BLaER1 treated with 17β-estradiol and CSF1 and Interleukin-3, amounts not matched to agents 10 nM and 100 nM (cell line): ENCODE results near the gene DLL4.
A peak's percentile ranks its signal among the peaks of the same experiment; 100 is the strongest.

Source experiments
- H3K27ac ChIP-seq, 11 experiments: shearing (Covaris generic); formaldehyde crosslinking; 2 replicates each; pipeline ENCODE4 v1.8.1; 2022
- H3K27me3 ChIP-seq, 11 experiments: shearing (Covaris generic); formaldehyde crosslinking; 2 replicates each; pipeline ENCODE4 v1.8.1; 2022
- H3K36me3 ChIP-seq, 11 experiments: shearing (Covaris generic); formaldehyde crosslinking; 2 replicates each; pipeline ENCODE4 v1.8.1; 2022
- H3K4me1 ChIP-seq, 10 experiments: shearing (Covaris generic); formaldehyde crosslinking; 2 replicates each; pipeline ENCODE4 v1.8.1; 2022
- H3K4me2 ChIP-seq, 11 experiments: shearing (Covaris generic); formaldehyde crosslinking; 2 replicates each; pipeline ENCODE4 v1.8.1; 2022
- H3K4me3 ChIP-seq, 10 experiments: shearing (Covaris generic); formaldehyde crosslinking; 2 replicates each; pipeline ENCODE4 v1.8.1; 2022
- H3K9ac ChIP-seq, 11 experiments: shearing (Covaris generic); formaldehyde crosslinking; 2 replicates each; pipeline ENCODE4 v1.8.1; 2022
- H3K9me3 ChIP-seq, 11 experiments: shearing (Covaris generic); formaldehyde crosslinking; replicated peaks in 1 of 11; 2 replicates each; pipeline ENCODE4 v1.8.1; 2022
- H4K20me1 ChIP-seq, 11 experiments: shearing (Covaris generic); formaldehyde crosslinking; 2 replicates each; pipeline ENCODE4 v1.8.1; 2022
- Cebpa-rat ChIP-seq, 11 experiments: shearing (Covaris generic); IDR thresholded peaks; 2 replicates each; pipeline ENCODE4 v1.8.1; 2022

DLL4 gene

DNA sequence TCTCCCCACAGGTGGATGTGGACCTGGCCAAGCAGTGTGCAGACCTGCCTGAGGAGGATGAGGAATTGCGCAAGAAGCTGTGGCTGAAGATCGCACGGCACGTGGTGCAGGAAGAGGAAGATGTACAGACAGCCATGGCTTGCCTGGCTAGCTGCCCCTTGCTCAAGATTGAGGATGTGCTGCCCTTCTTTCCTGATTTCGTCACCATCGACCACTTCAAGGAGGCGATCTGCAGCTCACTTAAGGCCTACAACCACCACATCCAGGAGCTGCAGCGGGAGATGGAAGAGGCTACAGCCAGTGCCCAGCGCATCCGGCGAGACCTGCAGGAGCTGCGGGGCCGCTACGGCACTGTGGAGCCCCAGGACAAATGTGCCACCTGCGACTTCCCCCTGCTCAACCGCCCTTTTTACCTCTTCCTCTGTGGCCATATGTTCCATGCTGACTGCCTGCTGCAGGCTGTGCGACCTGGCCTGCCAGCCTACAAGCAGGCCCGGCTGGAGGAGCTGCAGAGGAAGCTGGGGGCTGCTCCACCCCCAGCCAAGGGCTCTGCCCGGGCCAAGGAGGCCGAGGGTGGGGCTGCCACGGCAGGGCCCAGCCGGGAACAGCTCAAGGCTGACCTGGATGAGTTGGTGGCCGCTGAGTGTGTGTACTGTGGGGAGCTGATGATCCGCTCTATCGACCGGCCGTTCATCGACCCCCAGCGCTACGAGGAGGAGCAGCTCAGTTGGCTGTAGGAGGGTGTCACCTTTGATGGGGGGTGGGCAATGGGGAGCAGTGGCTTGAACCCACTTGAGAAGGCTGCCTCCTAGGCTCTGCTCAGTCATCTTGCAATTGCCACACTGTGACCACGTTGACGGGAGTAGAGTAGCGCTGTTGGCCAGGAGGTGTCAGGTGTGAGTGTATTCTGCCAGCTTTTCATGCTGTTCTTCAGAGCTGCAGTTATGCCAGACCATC lies 26.3 kb upstream of the DLL4 start:
- peaks cover 47 to 72% (median 62%) of the 10 kb centered on the region in 11 experiments for H3K36me3 ChIP-seq
- no peaks in the 10 kb centered on the region for H3K9me3 ChIP-seq
- peaks cover 0 to 78% (median 12%) of the 10 kb centered on the region in 11 experiments; a peak in 14 of 22 replicates for H4K20me1 ChIP-seq
- H3K27ac ChIP-seq: peak overlapping the region in 10 of 11 experiments; percentile 64 to 98 (median 90); a peak in 21 of 22 replicates
- peak overlapping the region; percentile 94 to 99 (median 98) for H3K4me2 ChIP-seq
- peak overlapping the region; percentile 67 to 89 (median 80) for H3K9ac ChIP-seq
- peak overlapping the region; percentile 25 to 73 (median 57); a peak in 19 of 20 replicates for H3K4me3 ChIP-seq
- TF ChIP-seq Cebpa-rat (IDR thresholded peaks at IDR 0.05): peak; percentile 85 to 100 (median 99); a peak in 21 of 22 replicates
- peaks cover 85 to 99% (median 93%) of the 10 kb centered on the region in 10 experiments for H3K4me1 ChIP-seq
- H3K27me3 ChIP-seq: no peaks in the 10 kb centered on the region

DNA sequence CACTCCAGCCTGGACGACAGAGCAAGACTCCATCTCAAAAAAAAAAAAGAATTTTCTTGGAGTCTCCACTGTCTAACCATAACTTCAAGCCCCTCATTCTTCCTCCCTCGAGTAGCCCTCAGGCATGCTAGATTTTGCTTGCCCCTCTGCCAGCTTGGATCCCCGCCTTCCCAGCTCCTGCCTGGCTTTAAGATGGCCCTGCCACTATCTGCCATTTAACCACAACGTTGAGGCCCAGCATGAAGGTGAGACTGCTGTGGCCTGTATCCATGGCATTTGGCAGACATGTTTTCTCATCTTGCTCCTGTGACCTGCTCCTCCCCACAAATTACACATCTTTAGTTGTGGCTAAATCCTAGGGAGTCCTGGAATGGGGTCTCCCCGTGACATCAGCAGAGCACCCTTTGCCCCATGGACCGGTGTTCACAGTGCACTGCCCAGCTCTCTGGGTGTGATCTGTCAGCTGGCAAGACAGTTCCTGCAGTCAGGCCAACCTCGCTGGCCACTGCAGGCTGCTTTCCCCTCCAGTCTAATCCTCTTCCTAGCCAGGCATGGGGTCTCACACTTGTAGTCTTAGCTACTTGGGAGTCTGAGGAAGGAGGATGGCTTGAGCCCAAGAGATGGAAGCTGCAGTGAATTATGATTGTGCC lies 24.5 kb upstream of the DLL4 start:
- Histone ChIP-seq H3K4me1 (peaks cover 99 to 100% (median 100%) of the 10 kb centered on the region in 10 experiments), H3K36me3 (peaks cover 29 to 54% (median 44%) of the 10 kb centered on the region in 11 experiments), H3K27ac (peak overlapping the region in 9 of 11 experiments; percentile 33 to 98 (median 95); a peak in 17 of 22 replicates), H3K4me3 (peak overlapping the region in 6 of 10 experiments; percentile 17 to 73 (median 31); a peak in 8 of 20 replicates), H3K4me2 (peak overlapping the region; percentile 94 to 99 (median 98)), H3K9me3 (no peaks in the 10 kb centered on the region), H3K9ac (peak overlapping the region in 10 of 11 experiments; percentile 51 to 90 (median 86); a peak in 18 of 22 replicates), H3K27me3 (no peaks in the 10 kb centered on the region), H4K20me1 (peaks cover 0 to 60% (median 12%) of the 10 kb centered on the region in 11 experiments; a peak in 14 of 22 replicates)
- no peak for TF ChIP-seq Cebpa-rat (IDR thresholded peaks at IDR 0.05)

DNA sequence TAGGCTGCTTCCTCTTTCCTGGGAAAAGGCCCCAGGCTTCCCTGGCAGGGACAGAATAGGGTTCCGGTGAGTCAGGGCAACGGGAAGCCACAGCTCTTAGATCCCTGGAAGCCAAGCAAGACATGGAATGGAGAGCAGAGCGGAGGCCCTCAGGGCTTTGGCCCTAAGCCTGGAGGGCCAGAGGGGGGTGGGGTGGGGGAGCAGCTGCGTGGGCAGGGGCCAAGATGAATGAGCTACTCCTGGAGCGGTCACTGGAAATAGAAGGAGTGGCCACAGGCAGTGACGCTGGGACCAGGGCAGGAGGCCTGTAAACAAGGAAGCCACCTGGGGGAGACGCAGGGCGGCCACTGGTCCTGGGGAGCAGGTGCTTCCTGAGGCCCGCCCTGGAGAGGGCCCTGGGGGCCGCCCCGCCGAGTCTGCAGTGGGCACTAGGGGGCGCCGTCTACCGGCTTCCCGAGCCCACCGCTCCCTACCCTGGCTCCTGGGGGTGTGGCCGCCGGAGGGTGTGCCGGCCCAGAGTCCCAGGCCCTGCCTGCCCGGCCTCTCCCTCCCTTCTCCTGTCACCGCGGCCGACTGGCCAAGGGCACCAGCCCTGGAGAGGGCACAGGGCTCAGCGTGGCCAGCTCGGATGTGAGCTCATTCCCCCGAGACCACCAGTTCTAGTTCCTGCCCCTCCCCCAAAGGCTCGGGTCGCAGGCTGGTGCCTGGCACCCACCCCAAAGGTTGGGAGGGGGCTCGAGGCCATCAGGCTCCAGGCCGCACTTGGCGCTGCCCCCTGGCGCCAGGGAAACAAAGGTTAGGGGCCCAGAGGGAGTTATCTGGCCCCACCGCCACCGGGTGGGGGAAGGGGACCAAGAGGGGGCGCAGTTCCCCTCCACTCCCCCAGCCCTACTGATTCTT lies 22.8 kb upstream of the DLL4 start:
- Histone ChIP-seq H3K27ac (peak overlapping the region; percentile 86 to 98 (median 95)), H3K4me3 (peak overlapping the region; percentile 45 to 73 (median 60)), H3K36me3 (peaks cover 12 to 37% (median 27%) of the 10 kb centered on the region in 11 experiments), H3K9ac (peak overlapping the region; percentile 82 to 90 (median 85)), H3K4me1 (peaks cover 99 to 100% (median 100%) of the 10 kb centered on the region in 10 experiments), H3K9me3 (no peaks in the 10 kb centered on the region), H3K27me3 (no peaks in the 10 kb centered on the region), H4K20me1 (peaks cover 0 to 44% (median 12%) of the 10 kb centered on the region in 11 experiments; a peak in 13 of 22 replicates), H3K4me2 (peak overlapping the region; percentile 94 to 99 (median 98))
- TF ChIP-seq Cebpa-rat (IDR thresholded peaks at IDR 0.05): no peak

DNA sequence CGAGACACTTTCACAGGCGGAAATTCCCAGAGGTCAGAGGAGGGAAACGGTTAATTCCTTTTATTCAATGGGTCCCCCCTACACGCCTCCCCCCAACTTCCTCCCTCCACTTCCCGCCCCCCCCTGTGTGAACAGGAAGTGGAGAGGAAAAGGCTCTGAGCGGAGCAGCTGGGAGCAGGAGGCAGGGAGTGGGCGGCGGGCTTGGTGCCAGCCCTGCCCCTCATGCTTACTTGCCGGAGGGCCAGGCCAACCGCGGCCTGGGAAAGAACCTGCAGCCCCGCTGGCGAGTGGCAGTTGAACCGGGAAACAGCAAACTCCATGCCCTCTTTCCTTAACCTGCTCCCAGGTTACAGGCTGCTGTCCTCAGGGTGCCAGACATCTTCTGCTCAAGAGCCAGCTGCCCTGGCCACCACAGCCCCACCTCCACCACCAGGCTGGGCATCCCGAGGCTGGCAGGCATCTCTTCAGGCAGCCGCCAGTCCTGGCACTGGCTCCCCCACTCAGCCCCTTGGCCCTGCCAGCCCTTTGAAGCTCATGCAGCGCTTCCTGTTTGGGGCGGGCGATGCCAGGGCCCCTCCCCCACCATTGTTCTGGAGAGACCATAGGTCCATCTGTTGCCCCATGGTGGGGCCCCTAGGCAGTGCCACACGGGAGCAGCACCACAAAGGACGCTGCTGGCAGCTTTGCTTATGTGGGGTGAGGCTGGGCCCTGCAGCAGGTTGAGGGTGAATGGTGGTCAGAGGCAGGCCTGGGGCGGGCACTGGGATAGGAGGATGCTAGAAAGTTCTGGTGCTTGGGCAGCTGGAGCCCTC lies 21.9 kb upstream of the DLL4 start:
- no peaks in the 10 kb centered on the region for H3K9me3 ChIP-seq
- H3K9ac ChIP-seq: peak overlapping the region; percentile 82 to 90 (median 85)
- H4K20me1 ChIP-seq: peaks cover 0 to 43% (median 12%) of the 10 kb centered on the region in 11 experiments; a peak in 13 of 22 replicates
- peak overlapping the region; percentile 86 to 98 (median 95) for H3K27ac ChIP-seq
- H3K4me3 ChIP-seq: peak overlapping the region; percentile 45 to 73 (median 60)
- H3K4me2 ChIP-seq: peak overlapping the region; percentile 94 to 99 (median 98)
- peaks cover 9 to 29% (median 23%) of the 10 kb centered on the region in 11 experiments; a peak in 21 of 22 replicates for H3K36me3 ChIP-seq
- TF ChIP-seq Cebpa-rat (IDR thresholded peaks at IDR 0.05): no peak
- H3K4me1 ChIP-seq: peaks cover 95 to 100% (median 100%) of the 10 kb centered on the region in 10 experiments
- H3K27me3 ChIP-seq: no peaks in the 10 kb centered on the region

DNA sequence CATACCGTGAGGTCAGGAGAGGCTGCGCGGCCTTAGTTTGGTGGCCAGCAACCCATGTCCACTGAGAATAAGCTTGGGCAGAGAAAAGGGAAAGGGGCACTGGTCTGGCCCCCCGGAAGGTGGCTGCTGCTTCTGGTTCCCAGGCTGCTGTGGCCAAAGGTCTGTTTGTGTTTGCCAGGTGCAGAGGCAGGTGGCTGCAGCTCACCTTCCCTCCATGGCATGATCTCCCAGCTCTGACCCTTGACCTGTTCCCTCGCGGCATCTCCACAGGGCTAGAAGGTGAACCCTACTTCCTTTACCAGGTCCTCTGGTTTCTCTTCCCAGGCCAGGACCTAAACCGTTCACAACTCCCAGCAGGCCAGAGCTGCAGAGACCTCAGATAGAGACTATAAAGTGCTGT lies 21.0 kb upstream of the DLL4 start:
- Histone ChIP-seq H3K27ac (peak overlapping the region in 10 of 11 experiments; percentile 86 to 98 (median 95); a peak in 20 of 22 replicates), H3K27me3 (no peaks in the 10 kb centered on the region), H3K4me2 (peak overlapping the region; percentile 94 to 99 (median 98)), H4K20me1 (peaks cover 0 to 34% (median 12%) of the 10 kb centered on the region in 11 experiments; a peak in 13 of 22 replicates), H3K9me3 (no peaks in the 10 kb centered on the region), H3K4me1 (peaks cover 93 to 99% (median 98%) of the 10 kb centered on the region in 10 experiments), H3K36me3 (peaks cover 8 to 24% (median 16%) of the 10 kb centered on the region in 11 experiments; a peak in 21 of 22 replicates), H3K4me3 (peak overlapping the region in 6 of 10 experiments; percentile 51 to 73 (median 60); a peak in 10 of 20 replicates), H3K9ac (peak overlapping the region; percentile 82 to 90 (median 85); a peak in 18 of 22 replicates)
- no peak for TF ChIP-seq Cebpa-rat (IDR thresholded peaks at IDR 0.05)

DNA sequence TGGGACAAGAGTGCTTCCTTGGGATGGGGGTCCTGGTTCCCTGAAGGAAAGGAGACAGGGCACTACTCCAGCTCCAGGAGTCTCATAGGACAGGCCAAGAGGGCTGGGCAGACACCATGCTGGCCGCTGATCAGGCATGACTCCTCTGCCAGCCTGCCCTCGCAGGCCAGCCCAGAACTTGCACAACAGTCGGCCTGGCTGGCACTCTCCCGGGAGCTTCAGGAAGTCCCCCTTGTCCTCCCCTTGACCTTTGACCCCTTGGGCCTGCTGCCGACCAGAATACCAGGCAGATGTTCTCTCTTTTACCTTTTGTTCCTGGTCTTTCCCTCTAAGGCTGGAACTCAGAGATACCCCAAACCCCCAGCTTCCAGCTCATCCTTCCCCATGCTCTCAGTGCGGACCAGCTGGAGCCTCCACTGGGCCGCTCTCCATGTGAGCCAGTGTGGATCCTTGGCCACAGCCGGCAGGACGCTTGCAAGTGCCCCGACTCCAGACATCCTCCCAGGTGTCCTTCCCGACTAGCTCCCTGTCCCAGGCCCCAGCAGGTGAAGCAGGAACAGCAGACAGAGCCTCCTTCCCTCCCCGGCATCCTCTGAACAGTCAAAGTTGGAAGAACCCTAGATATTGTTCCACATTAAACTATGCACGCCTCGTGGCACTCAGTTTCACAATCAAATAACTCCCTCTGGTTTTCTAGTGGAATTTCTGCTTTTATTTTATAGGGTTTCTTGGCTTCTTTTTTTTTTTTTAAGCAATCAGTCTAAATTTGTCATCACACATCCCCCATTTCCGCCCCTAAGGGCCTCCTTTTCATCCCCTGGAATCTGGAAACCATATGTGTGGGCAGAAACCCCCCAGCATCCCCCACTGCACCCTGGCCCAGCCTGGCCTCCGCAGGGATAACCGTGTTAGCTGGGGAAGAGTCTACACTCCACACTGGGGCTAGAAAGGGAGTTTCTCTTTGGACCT lies 19.2 kb upstream of the DLL4 start:
- H3K4me2 ChIP-seq: peak overlapping the region; percentile 94 to 99 (median 98)
- H3K36me3 ChIP-seq: peaks cover 0 to 7% (median 1%) of the 10 kb centered on the region in 11 experiments; a peak in 13 of 22 replicates
- peak overlapping the region in 10 of 11 experiments; percentile 7 to 90 (median 80); a peak in 19 of 22 replicates for H3K9ac ChIP-seq
- H3K4me3 ChIP-seq: peak overlapping the region in 6 of 10 experiments; percentile 11 to 29 (median 23); a peak in 8 of 20 replicates
- H3K4me1 ChIP-seq: peaks cover 75 to 97% (median 94%) of the 10 kb centered on the region in 10 experiments
- no peaks in the 10 kb centered on the region for H3K27me3 ChIP-seq
- no peaks in the 10 kb centered on the region for H3K9me3 ChIP-seq
- peak in 5 of 11 experiments; percentile 8 to 57 (median 45); a peak in 4 of 22 replicates for TF ChIP-seq Cebpa-rat (IDR thresholded peaks at IDR 0.05)
- peaks cover 0 to 17% (median 4%) of the 10 kb centered on the region in 11 experiments; a peak in 9 of 22 replicates for H4K20me1 ChIP-seq
- peak overlapping the region in 10 of 11 experiments; percentile 61 to 98 (median 95); a peak in 20 of 22 replicates for H3K27ac ChIP-seq
